ENCODE measurements around the gene MAP2K6.

Gene MAP2K6

DNA sequence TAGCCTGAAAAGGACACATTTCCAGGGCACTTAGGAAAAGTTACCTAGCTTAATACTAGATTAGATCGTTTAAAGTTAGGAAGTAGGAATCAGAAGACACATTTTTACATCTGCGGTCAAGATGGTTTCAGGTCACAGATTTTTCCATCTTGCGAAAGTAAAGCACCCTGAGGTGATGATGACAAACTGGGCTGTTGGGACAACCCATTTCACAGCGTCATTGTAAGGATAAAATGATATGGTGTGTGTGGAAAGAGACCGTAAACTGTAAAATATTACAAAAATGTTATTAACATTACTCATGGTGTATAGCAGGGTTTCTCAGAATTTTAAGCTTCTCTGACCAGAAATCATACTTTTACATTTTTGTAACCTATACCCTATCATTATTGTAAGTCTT is 10.1 kb upstream of the MAP2K6 start:
- H3K36me3 ChIP-seq (ENCODE audit: insufficient read depth, low read length), result no peaks in the 10 kb centered on the region
- no peak overlapping the region for H3K9ac ChIP-seq (ENCODE audit: insufficient read length)
- H3K9me3 ChIP-seq (ENCODE audit: low read depth, low read length), result no peaks in the 10 kb centered on the region
- TF ChIP-seq FOXP2 (optimal IDR thresholded peaks at IDR 0.05; ENCODE audit: control extremely low read depth, extremely low read length, insufficient read depth) (no peak), EZH2 (IDR thresholded peaks at IDR 0.05) (no peak), POLR2AphosphoS5 (IDR thresholded peaks at IDR 0.05; ENCODE audit: borderline replicate concordance, low read depth, low read length) (no peak)
- no peak overlapping the region for H3K4me3 ChIP-seq
- no peak overlapping the region for H3K27ac ChIP-seq
- no peak for DNase-seq (ENCODE audit: low read depth, low spot score)

DNA sequence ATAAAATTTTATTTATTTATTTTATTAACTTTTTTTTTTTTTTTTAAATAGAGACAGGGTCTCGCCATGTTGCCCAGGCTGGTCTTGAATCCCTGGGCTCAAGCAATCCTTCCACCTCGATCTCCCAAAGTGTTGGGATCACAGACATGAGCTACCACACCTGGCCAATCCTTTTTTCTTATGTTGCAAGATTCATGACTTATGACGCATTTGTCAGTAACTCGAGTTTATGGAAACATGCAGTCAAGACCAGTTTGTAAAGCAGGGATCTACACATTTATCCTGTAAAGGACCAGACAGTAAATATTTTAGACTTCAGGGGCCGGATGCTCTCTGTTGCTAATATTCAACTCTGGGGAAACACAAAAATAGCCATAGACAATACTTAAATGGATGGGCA is 9.4 kb upstream of the MAP2K6 start:
- Histone ChIP-seq H3K36me3 (ENCODE audit: insufficient read depth, low read length) (no peaks in the 10 kb centered on the region), H3K9ac (ENCODE audit: insufficient read length) (no peak overlapping the region), H3K27ac (no peak overlapping the region), H3K9me3 (ENCODE audit: low read depth, low read length) (no peaks in the 10 kb centered on the region), H3K4me3 (no peak overlapping the region)
- TF ChIP-seq FOXP2 (optimal IDR thresholded peaks at IDR 0.05; ENCODE audit: control extremely low read depth, extremely low read length, insufficient read depth), result no peak
- no peak for TF ChIP-seq EZH2 (IDR thresholded peaks at IDR 0.05)
- no peak for DNase-seq (ENCODE audit: low read depth, low spot score)

DNA sequence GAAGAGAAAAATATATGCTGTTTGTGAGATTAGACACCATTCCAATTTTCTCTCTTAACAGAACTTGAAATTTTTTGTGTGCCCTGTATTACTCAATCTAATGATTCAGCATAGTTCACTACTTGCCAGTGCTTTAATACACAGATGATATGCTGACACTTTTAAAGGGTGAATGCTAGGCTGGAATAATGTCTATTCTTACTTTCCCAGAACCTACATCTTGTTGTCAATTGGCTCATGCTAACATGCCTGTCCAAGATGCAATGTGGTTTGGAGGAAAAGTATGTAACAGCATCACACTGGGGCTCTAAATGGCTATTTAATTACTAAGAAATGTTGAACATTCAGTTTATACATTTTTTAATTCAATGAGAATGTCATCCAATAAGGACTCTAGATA is 7.6 kb upstream of the MAP2K6 start:
- H3K9me3 ChIP-seq (ENCODE audit: low read depth, low read length), result no peaks in the 10 kb centered on the region
- no peak for DNase-seq (ENCODE audit: low read depth, low spot score)
- TF ChIP-seq EZH2 (IDR thresholded peaks at IDR 0.05), result no peak
- no peak for TF ChIP-seq FOXP2 (optimal IDR thresholded peaks at IDR 0.05; ENCODE audit: control extremely low read depth, extremely low read length, insufficient read depth)
- no peak for TF ChIP-seq POLR2AphosphoS5 (IDR thresholded peaks at IDR 0.05; ENCODE audit: borderline replicate concordance, low read depth, low read length)
- no peak overlapping the region for H3K27ac ChIP-seq
- H3K9ac ChIP-seq (ENCODE audit: insufficient read length), result no peak overlapping the region
- H3K36me3 ChIP-seq (ENCODE audit: insufficient read depth, low read length), result no peaks in the 10 kb centered on the region
- H3K4me3 ChIP-seq, result no peak overlapping the region

DNA sequence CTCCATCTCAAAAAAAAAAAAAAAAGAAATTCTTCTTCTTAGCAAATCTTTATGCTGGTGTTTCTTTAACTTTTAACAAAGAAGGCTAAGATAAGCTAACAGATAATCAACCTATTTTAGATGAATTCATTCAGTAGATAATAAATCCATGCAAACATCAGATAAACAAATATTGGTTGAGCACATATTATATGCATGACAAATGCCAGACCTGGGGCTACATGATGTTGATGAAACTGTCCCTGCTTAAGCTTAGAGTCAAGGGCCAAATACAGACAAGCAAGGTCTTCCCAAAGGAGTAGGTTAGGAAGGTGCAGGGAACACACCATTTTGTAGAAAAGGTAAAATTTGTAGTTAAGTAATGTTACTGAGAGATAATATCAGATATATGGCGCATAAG is 6.7 kb upstream of the MAP2K6 start:
- no peak overlapping the region for H3K27ac ChIP-seq

DNA sequence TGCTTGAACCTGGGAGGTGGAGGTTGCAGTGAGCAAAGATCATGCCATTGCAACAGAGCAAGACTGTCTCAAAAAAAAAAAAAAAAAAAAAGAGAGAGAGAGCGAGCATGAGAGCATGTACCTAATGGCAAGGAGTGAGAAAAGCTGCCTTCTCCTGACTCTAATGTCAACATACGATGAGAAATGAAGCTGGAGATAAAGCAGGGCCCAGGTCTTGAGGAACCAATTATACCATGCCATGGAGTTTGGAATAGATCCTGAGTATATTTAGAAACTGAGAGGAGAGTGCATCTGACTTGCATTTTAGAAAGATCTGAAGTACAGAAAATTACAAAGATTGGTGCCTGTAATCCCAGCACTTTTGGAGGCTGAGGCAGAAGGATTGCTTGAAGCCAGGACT is 3.8 kb upstream of the MAP2K6 start:
- Histone ChIP-seq H3K36me3 (ENCODE audit: insufficient read depth, low read length) (no peaks in the 10 kb centered on the region), H3K4me3 (no peak overlapping the region), H3K9me3 (ENCODE audit: low read depth, low read length) (no peaks in the 10 kb centered on the region), H3K27ac (no peak overlapping the region), H3K9ac (ENCODE audit: insufficient read length) (no peak overlapping the region)
- TF ChIP-seq FOXP2 (optimal IDR thresholded peaks at IDR 0.05; ENCODE audit: control extremely low read depth, extremely low read length, insufficient read depth), result no peak
- no peak for TF ChIP-seq EZH2 (IDR thresholded peaks at IDR 0.05)
- TF ChIP-seq POLR2AphosphoS5 (IDR thresholded peaks at IDR 0.05; ENCODE audit: borderline replicate concordance, low read depth, low read length), result no peak
- no peak for DNase-seq (ENCODE audit: low read depth, low spot score)

More for the DNA sequence above, 6.7 kb upstream of the MAP2K6 start:
- no peak overlapping the region for H3K4me3 ChIP-seq
- TF ChIP-seq FOXP2 (optimal IDR thresholded peaks at IDR 0.05; ENCODE audit: control extremely low read depth, extremely low read length, insufficient read depth) (no peak), POLR2AphosphoS5 (IDR thresholded peaks at IDR 0.05; ENCODE audit: borderline replicate concordance, low read depth, low read length) (no peak), EZH2 (IDR thresholded peaks at IDR 0.05) (no peak)
- DNase-seq (ENCODE audit: low read depth, low spot score), result no peak
- H3K9me3 ChIP-seq (ENCODE audit: low read depth, low read length), result no peaks in the 10 kb centered on the region
- H3K36me3 ChIP-seq (ENCODE audit: insufficient read depth, low read length), result no peaks in the 10 kb centered on the region
- no peak overlapping the region for H3K9ac ChIP-seq (ENCODE audit: insufficient read length)

DNA sequence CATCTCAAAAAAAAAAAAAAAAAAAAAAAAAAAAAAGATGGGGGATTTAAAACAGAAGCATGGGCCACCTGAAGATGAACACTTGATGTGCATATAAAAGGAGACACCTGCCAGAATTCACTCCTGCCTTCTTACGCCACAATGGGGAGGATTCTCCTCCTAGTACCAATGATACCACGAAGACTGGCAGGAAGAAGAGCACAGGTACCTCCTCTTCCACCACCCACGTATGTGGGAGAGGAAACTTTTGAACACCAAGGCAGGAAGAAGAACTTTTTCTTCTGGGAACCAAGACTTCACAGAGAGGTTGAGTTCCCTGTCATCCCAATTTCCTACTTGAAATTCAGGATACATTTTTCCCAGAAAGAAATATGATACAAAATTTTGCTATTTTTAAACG is 2.7 kb upstream of the MAP2K6 start:
- no peak overlapping the region for H3K27ac ChIP-seq
- TF ChIP-seq EZH2 (IDR thresholded peaks at IDR 0.05) (no peak), POLR2AphosphoS5 (IDR thresholded peaks at IDR 0.05; ENCODE audit: borderline replicate concordance, low read depth, low read length) (no peak), FOXP2 (optimal IDR thresholded peaks at IDR 0.05; ENCODE audit: control extremely low read depth, extremely low read length, insufficient read depth) (no peak)
- no peak for DNase-seq (ENCODE audit: low read depth, low spot score)
- no peak overlapping the region for H3K4me3 ChIP-seq
- no peaks in the 10 kb centered on the region for H3K9me3 ChIP-seq (ENCODE audit: low read depth, low read length)
- no peak overlapping the region for H3K9ac ChIP-seq (ENCODE audit: insufficient read length)
- no peaks in the 10 kb centered on the region for H3K36me3 ChIP-seq (ENCODE audit: insufficient read depth, low read length)

DNA sequence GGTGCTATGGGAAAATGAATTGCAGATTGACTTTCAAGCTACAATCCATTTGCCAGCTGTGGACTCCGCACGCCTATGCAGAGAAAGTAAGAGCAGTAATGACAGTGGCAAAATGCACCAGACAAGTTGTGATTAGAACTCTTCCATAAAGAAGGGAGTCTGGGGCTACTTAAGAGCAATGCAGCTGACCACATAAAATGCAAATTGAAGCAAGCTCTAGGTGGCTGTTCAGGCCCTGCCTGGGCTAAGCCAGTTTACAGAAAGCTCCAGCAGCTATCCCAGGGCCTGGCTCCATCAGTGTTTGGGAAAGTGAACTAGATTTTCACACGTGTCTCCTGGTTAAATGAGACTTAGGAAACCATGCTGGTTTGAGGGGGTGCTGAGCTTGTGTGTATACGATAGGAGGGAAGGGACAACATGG is 2.2 kb upstream of the MAP2K6 start:
- TF ChIP-seq FOXP2 (optimal IDR thresholded peaks at IDR 0.05; ENCODE audit: control extremely low read depth, extremely low read length, insufficient read depth) (no peak), EZH2 (IDR thresholded peaks at IDR 0.05) (no peak), POLR2AphosphoS5 (IDR thresholded peaks at IDR 0.05; ENCODE audit: borderline replicate concordance, low read depth, low read length) (no peak)
- Histone ChIP-seq H3K9ac (ENCODE audit: insufficient read length) (no peak overlapping the region), H3K36me3 (ENCODE audit: insufficient read depth, low read length) (no peaks in the 10 kb centered on the region), H3K4me3 (no peak overlapping the region), H3K27ac (no peak overlapping the region), H3K9me3 (ENCODE audit: low read depth, low read length) (no peaks in the 10 kb centered on the region)
- no peak for DNase-seq (ENCODE audit: low read depth, low spot score)

DNA sequence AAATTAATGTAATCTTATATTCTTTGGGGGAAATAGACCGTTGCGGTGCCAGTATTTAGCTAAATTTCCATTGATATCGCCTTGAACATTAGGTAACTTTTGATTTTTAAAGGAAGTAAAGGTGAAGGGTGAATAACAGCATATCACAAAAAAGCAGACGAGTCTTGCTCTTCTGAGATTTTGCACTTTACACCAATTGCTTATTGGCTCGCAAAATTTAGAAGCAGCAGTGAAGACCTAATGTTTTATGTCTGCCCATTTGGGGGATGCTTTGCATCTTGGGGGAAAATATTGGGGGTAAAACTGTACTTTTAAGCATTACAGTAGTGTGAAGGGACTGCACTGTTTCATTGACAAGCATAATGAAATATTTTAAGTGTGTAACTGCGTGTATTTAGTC is 934 bp downstream of the MAP2K6 start:
- Histone ChIP-seq H3K27ac (0 out of 2 replicates have a peak overlapping the region, but pooled peaks have one; percentile 44), H3K36me3 (ENCODE audit: insufficient read depth, low read length) (no peaks in the 10 kb centered on the region), H3K9ac (ENCODE audit: insufficient read length) (peak overlapping the region; percentile 57), H3K9me3 (ENCODE audit: low read depth, low read length) (no peaks in the 10 kb centered on the region), H3K4me3 (peak overlapping the region; percentile 88)
- TF ChIP-seq FOXP2 (optimal IDR thresholded peaks at IDR 0.05; ENCODE audit: control extremely low read depth, extremely low read length, insufficient read depth), result no peak
- TF ChIP-seq EZH2 (IDR thresholded peaks at IDR 0.05), result no peak
- no peak for TF ChIP-seq POLR2AphosphoS5 (IDR thresholded peaks at IDR 0.05; ENCODE audit: borderline replicate concordance, low read depth, low read length)
- no peak for DNase-seq (ENCODE audit: low read depth, low spot score)

Data from SK-N-MC (cell line).